GM19452 (cell line): ENCODE measurements around the gene NNAT.

ENCODE experiments used
- ATAC-seq: cut with Tn5 transposase; IDR thresholded peaks from one replicate; pipeline ENCODE4 v1.9.1; 2021; ENCODE audit not compliant: unreplicated experiment

The NNAT gene

GRCh38 chr20:37565134-37565811 lies 44.2 kb downstream of the NNAT start:
- ATAC-seq = no peak

- no peak for ATAC-seq
These were observed 45.7 kb downstream of the NNAT start for GRCh38 chr20:37566590-37567330.

- ATAC-seq = no peak
These were observed 46.2 kb downstream of the NNAT start for GRCh38 chr20:37567331-37567665.

- no peak for ATAC-seq
These were observed 46.9 kb downstream of the NNAT start for GRCh38 chr20:37567671-37568588.

- ATAC-seq = no peak
These were observed 49.4 kb downstream of the NNAT start for GRCh38 chr20:37570419-37570818.

GRCh38 chr20:37571033-37571432 lies 50.0 kb downstream of the NNAT start:
- no peak for ATAC-seq
